Measurements from ENCODE around the gene RRP1B.
A peak's percentile ranks its signal among the peaks of the same experiment; 100 is the strongest.
"Not testable (repeated sequence)": the region's sequence is repeated elsewhere in the genome, so short reads cannot be mapped to it uniquely, and the experiment has no call there.

Gene RRP1B

GRCh38 chr21:43659136-43660000 lies at the start of gene RRP1B, which contains the start of gene HSF2BP:
Gene RRP1B, plus strand, starts transcription at chr21:43659560. Its CDS starts 105 bp downstream, at chr21:43659665.
Gene HSF2BP, minus strand, starts transcription at chr21:43659488. Its CDS starts 1,392 bp downstream, at chr21:43658096.
- DNase-seq = peak; percentile 85

GRCh38 chr21:43611598-43612369 lies 47.6 kb upstream of the RRP1B start:
- DNase-seq = peak; percentile 87

GRCh38 chr21:43613755-43614638 lies 45.4 kb upstream of the RRP1B start:
- no peak for DNase-seq

- DNase-seq = no peak
Observed at GRCh38 chr21:43614839-43615238, 44.5 kb upstream of the RRP1B start.

- DNase-seq = not testable (repeated sequence)
Observed at GRCh38 chr21:43616861-43617260, 42.5 kb upstream of the RRP1B start.

GRCh38 chr21:43618940-43619339 lies 40.4 kb upstream of the RRP1B start:
- DNase-seq = no peak

GRCh38 chr21:43619344-43619743 lies 40.0 kb upstream of the RRP1B start:
- no peak for DNase-seq

- DNase-seq = no peak
Observed at GRCh38 chr21:43619856-43620255, 39.5 kb upstream of the RRP1B start.

- no peak for DNase-seq
Observed at GRCh38 chr21:43622796-43623195, 36.6 kb upstream of the RRP1B start.

- no peak for DNase-seq
Observed at GRCh38 chr21:43623588-43623987, 35.8 kb upstream of the RRP1B start.

- no peak for DNase-seq
Observed at GRCh38 chr21:43624339-43624738, 35.0 kb upstream of the RRP1B start.

- no peak for DNase-seq
Observed at GRCh38 chr21:43626390-43626789, 33.0 kb upstream of the RRP1B start.

- DNase-seq = no peak
Observed at GRCh38 chr21:43627527-43627926, 31.8 kb upstream of the RRP1B start.

- no peak for DNase-seq
Observed at GRCh38 chr21:43631411-43632107, 27.8 kb upstream of the RRP1B start.

GRCh38 chr21:43632373-43632905 lies 26.9 kb upstream of the RRP1B start:
- DNase-seq = no peak

GRCh38 chr21:43634618-43635017 lies 24.7 kb upstream of the RRP1B start:
- no peak for DNase-seq

GRCh38 chr21:43635436-43635835 lies 23.9 kb upstream of the RRP1B start:
- no peak for DNase-seq

GRCh38 chr21:43637530-43638158 lies 21.7 kb upstream of the RRP1B start:
- no peak for DNase-seq

GRCh38 chr21:43639470-43640353 lies 19.6 kb upstream of the RRP1B start:
- no peak for DNase-seq

GRCh38 chr21:43640400-43640799 lies 19.0 kb upstream of the RRP1B start:
- no peak for DNase-seq
